Skeletal muscle tissue (tissue), 4 donors: Measurements from ENCODE around the gene RPL3. TPM values are rescaled to one million over a fixed set of nuclear protein-coding genes. Genes with fewer than 3 reads are reported as not detected.
"Not testable (repeated sequence)": the region's sequence is repeated elsewhere in the genome, so short reads cannot be mapped to it uniquely, and the experiment has no call there.

ENCODE experiments used
- H3K27ac ChIP-seq: one replicate; pipeline ENCODE4 v1.7.0; 2013; ENCODE audit warnings: mild to moderate bottlenecking, low read depth, low read length, inconsistent platforms
- H3K27me3 ChIP-seq, 3 donors: one replicate each; pipeline ENCODE4 v1.7.0; 2013; ENCODE audit warnings: low read length in 3 of 3; ENCODE audit not compliant: control insufficient read depth in 3 of 3, insufficient read depth in 3 of 3
- H3K36me3 ChIP-seq, 3 donors: one replicate each; pipeline ENCODE4 v1.7.0; 2013; ENCODE audit warnings: low read length in 3 of 3; ENCODE audit not compliant: control insufficient read depth in 3 of 3, insufficient read depth in 3 of 3
- H3K4me1 ChIP-seq, 3 donors: one replicate each; pipeline ENCODE4 v1.7.0; 2013; ENCODE audit warnings: low read length in 3 of 3, mild to moderate bottlenecking in 3 of 3; ENCODE audit not compliant: control insufficient read depth in 3 of 3, insufficient read depth in 3 of 3
- H3K4me3 ChIP-seq, 3 donors: one replicate each; pipeline ENCODE4 v1.7.0; 2013; ENCODE audit warnings: low read length in 3 of 3
- H3K9ac ChIP-seq, 3 donors: one replicate each; pipeline ENCODE4 v1.7.0; 2013; ENCODE audit warnings: low read length in 3 of 3, mild to moderate bottlenecking in 3 of 3, moderate library complexity in 2 of 3, low read depth in 1 of 3
- H3K9me3 ChIP-seq, 3 donors: one replicate each; pipeline ENCODE4 v1.7.0; 2013; ENCODE audit warnings: low read length in 3 of 3; ENCODE audit not compliant: control insufficient read depth in 3 of 3
- total RNA-seq: library from RNA; depleted of rRNA; stranded (reverse); fragments of >200 nt; gene quantifications from one replicate; pipeline ENCODE4 v1.2.3, GENCODE V29; 2014
- donor health status: Osteomylitis.

RPL3 gene
- total RNA-seq, 1 donor from 2014 or later: 2,602 TPM

DNA sequence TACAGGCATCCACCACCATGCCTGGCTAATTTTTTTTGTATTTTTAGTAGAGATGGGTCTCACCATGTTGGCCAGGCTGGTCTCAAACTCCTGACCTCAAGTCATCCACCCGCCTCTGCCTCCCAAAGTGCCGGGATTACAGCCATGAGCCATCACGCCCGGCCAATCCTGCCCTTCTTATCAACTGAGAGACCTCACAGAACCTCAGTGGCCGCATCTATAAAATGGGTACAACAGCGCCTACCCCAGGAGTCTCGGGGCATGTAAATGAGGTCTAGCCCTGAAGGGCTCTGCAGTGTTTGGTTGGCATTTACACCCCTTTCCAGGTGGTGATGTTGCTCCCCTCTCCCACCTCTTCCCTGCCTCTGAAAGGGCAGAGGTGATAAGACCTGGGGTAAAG lies 42.1 kb upstream of the RPL3 start:
- H3K36me3 ChIP-seq: peaks cover 0 to 5% (median 4%) of the 10 kb centered on the region in 3 donors
- no peaks in the 10 kb centered on the region for H3K9me3 ChIP-seq
- no peak overlapping the region for H3K27ac ChIP-seq
- no peak overlapping the region for H3K9ac ChIP-seq
- no peak overlapping the region for H3K4me3 ChIP-seq
- no peaks in the 10 kb centered on the region for H3K27me3 ChIP-seq
- H3K4me1 ChIP-seq: peaks cover 9 to 26% (median 15%) of the 10 kb centered on the region in 3 donors

DNA sequence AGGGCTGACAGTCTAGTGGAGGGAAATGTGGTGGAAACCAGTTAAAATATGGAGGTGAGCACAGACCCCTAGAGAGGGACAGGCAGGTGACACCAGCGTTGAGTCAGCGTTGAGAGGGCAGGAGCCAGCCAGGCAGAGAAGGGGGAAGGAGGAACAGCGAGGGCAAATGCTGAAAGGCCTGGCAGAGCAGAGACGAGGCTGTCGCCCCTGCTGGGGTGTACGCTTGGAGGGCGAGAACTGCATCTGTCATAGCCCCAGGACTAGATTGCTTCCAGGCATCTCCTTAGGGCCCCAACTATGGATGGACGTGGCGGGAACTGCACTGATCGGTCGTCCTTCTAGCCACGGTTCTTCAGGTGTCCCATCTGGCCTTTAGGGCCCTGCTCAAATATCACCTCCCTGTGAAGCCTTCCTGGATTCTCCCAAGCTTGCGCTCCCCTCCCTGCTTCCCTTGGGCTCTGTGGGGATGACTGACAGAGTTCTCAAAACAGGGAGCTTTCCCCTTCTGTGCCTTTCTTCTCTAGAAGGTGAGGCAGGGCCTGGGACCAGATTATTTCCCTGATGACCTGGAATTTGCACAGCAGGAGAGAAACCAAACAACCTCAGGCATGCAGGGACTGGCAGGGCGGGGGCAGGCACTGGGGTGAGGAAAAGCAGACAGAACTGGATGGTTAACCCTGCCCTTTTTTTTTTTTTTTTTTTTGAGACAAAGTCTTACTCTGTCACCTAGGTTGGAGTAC lies 41.4 kb upstream of the RPL3 start:
- Histone ChIP-seq H3K27me3 (no peaks in the 10 kb centered on the region), H3K36me3 (peaks cover 0 to 5% (median 4%) of the 10 kb centered on the region in 3 donors), H3K9me3 (no peaks in the 10 kb centered on the region), H3K4me1 (peaks cover 13 to 29% (median 15%) of the 10 kb centered on the region in 3 donors), H3K9ac (no peak overlapping the region), H3K4me3 (no peak overlapping the region), H3K27ac (no peak overlapping the region)

DNA sequence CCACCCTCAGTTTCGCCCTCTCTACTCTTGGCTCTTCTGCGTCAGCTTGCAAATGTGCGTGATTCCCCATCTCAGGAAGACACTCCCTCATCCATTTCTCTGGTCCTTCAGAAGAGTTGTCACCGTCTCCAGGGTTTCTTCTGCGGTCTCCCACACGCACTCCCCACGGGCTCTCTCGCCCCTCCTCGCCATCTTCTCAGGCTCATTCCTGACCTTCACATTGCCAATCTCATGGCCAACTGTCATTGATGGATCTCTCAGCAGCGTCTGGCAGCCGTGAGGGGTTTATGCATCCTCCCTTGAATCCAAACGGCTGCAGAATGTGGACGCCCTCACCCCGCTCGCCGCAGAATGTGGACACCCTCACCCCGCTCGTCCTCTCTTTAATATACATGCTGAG lies 40.8 kb upstream of the RPL3 start:
- Histone ChIP-seq H3K9me3 (no peaks in the 10 kb centered on the region), H3K4me1 (peaks cover 13 to 26% (median 15%) of the 10 kb centered on the region in 3 donors), H3K36me3 (peaks cover 0 to 5% (median 4%) of the 10 kb centered on the region in 3 donors), H3K9ac (no peak overlapping the region), H3K27ac (no peak overlapping the region), H3K27me3 (no peaks in the 10 kb centered on the region), H3K4me3 (no peak overlapping the region)

DNA sequence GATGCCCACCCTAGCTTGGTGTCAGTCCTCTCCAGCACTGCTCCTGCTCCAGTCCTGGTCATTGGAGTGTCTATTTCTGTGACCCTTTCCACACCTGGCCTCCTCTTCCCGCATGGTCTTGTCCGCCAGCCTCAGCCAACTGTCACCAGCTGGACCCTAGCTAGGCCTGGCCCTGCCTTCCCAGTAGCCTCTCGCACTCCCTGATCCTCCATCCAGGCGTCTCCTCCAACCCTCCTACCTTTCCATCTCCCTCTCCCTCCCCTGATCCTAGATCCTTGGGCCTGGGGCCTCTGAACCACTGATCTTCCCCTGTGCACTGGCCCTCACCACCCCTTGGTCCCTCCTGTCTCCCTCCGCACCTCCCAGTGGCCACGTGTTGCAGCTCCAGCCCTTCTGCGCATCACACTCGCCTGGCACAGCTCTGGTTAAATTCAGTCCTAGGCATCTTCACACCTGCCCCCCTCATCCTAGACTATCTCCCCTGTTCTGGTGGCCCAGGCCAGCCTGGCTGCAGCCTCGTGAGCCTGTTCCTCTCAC lies 40.3 kb upstream of the RPL3 start:
- no peak overlapping the region for H3K9ac ChIP-seq
- H3K4me1 ChIP-seq: peaks cover 9 to 21% (median 15%) of the 10 kb centered on the region in 3 donors
- H3K27ac ChIP-seq: no peak overlapping the region
- peaks cover 0 to 5% (median 4%) of the 10 kb centered on the region in 3 donors for H3K36me3 ChIP-seq
- no peaks in the 10 kb centered on the region for H3K9me3 ChIP-seq
- H3K4me3 ChIP-seq: no peak overlapping the region
- no peaks in the 10 kb centered on the region for H3K27me3 ChIP-seq

DNA sequence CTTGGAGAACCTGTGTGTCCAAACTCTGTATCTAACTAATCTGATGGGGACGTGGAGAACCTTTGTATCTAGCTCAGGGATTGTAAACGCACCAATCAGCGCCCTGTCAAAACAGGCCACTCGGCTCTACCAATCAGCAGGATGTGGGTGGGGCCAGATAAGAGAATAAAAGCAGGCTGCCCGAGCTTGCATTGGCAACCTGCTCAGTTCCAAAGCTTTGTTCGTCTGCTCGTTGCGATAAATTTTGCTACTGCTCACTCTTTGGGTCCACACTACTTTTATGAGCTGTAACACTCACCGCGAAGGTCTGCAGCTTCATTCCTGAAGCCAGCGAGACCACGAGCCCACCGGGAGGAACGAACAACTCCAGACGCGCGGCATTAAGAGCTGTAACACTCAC lies 38.8 kb upstream of the RPL3 start:
- not testable (repeated sequence) for H3K4me1 ChIP-seq, H3K27me3 ChIP-seq, H3K4me3 ChIP-seq, H3K9me3 ChIP-seq, H3K36me3 ChIP-seq, H3K27ac ChIP-seq, H3K9ac ChIP-seq

DNA sequence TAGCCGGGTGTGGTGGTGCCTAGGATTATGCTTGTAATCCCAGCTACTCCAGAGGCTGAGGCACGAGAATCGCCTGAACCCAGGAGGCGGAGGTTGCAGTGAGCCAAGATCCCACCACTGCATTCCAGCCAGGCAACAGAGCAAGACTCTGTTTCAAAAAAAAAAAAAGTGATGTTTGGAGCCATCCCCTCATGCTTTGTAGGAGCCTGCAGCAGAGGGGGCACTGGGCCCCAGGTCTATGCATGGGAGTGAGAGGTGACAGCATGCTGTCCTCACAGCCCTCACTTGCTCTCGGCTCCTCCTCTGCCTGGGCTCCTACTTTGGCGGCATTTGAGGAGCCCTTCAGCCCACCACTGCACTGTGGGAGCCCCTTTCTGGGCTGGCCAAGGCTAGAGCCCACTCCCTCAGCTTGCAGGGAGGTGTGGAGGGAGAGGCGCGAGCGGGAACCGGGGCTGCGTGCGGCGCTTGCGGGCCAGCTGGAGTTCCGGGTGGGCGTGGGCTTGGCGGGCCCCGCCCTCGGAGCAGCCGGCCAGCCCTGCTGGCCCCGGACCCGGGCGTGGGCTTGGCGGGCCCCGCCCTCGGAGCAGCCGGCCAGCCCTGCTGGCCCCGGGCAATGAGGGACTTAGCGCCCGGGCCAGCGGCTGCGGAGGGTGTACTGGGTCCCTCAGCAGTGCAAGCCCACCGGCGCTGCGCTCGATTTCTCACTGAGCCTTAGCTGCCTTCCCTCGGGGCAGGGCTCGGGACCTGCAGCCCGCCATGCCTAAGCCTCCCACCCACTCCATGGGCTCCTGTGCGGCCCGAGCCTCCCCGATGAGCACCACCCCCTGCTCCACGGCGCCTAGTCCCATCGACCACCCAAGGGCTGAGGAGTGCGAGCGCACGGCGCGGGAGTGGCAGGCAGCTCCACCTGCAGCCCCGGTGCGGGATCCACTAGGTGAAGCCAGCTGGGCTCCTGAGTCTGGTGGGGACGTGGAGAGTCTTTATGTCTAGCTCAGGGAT lies 38.0 kb upstream of the RPL3 start:
- H3K4me3 ChIP-seq, H3K36me3 ChIP-seq, H3K27me3 ChIP-seq, H3K9ac ChIP-seq, H3K27ac ChIP-seq, H3K9me3 ChIP-seq, H3K4me1 ChIP-seq: not testable (repeated sequence)

DNA sequence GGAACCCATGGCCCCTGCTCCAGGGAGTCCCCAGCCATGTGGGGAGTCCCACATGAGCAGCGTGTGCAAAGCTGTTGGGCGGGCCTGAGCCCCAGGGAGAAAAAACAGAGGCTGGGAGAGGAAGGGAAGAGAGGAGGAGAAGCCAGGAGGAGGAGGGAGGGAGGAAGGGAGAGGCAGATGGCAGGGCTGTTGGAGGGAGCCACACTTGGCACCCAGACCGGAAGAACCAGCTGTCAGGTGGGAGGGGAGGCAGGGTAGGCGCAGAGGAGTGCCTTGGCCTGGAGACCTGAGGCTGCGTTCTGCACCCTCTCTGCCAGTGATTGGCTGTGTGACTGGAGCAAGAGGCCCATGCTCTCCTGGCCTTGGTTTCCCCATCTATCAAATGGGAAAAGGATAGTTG lies 37.0 kb upstream of the RPL3 start:
- no peak overlapping the region for H3K4me3 ChIP-seq
- no peak overlapping the region for H3K27ac ChIP-seq
- no peaks in the 10 kb centered on the region for H3K27me3 ChIP-seq

DNA sequence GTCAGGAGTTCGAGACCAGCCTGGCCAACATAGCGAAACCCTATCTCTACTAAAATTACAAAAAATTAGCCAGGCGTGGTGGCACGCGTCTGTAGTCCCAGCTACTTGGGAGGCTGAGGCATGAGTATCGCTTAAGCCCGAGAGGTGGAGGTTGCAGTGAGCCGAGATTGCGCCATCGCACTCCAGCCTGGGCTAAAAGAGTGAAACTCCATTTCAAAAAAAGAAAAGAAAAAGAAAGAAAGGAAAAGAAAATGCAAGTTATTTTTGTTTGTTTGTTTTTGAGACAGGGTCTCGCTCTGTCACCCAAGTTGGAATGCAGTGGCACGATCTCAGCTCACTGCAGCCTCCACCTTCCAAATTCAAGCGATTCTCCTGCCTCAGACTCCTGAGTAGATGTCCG lies 36.4 kb upstream of the RPL3 start:
- H3K36me3 ChIP-seq, H3K9me3 ChIP-seq, H3K4me3 ChIP-seq, H3K9ac ChIP-seq, H3K27ac ChIP-seq, H3K27me3 ChIP-seq: not testable (repeated sequence)
- H3K4me1 ChIP-seq: peaks cover 3 to 10% (median 8%) of the 10 kb centered on the region in 3 donors

More for the DNA sequence above, 37.0 kb upstream of the RPL3 start:
- Histone ChIP-seq H3K9ac (peak overlapping the region in 1 of 3 donors; percentile 50), H3K36me3 (peaks cover 0 to 5% (median 4%) of the 10 kb centered on the region in 3 donors), H3K4me1 (peaks cover 2 to 7% (median 4%) of the 10 kb centered on the region in 3 donors), H3K9me3 (no peaks in the 10 kb centered on the region)

DNA sequence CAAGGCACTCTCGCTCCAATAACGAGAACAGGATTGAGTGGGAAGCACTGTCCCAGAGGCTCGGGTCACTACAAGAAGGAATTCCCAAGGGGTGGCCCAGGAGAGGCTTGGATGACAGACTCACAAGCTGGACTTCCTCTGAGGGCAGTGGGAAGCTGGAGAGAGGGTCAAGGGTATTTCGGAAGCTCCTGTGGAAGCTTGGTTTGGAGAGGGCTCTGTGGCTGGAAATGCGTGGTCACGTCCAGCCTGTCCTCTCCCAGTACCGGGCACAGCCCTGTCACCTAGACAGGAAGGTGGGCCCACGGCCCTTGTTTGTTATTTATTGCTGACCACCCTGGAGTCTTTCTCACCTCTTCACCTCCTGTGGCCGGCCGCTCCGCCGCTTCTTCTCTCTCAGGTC lies 35.7 kb upstream of the RPL3 start:
- peaks cover 9 to 16% (median 14%) of the 10 kb centered on the region in 3 donors for H3K4me1 ChIP-seq
- H3K27me3 ChIP-seq: no peaks in the 10 kb centered on the region
- H3K9ac ChIP-seq: no peak overlapping the region
- no peak overlapping the region for H3K4me3 ChIP-seq
- peaks cover 0 to 5% (median 4%) of the 10 kb centered on the region in 3 donors for H3K36me3 ChIP-seq
- no peaks in the 10 kb centered on the region for H3K9me3 ChIP-seq
- no peak overlapping the region for H3K27ac ChIP-seq
